ENCODE results near the gene FOXO1. TPM values are rescaled to one million over a fixed set of nuclear protein-coding genes. Genes with fewer than 3 reads are reported as not detected.

The FOXO1 gene
- total RNA-seq, 1 experiment from 2014 or later: 12.2 TPM

DNA sequence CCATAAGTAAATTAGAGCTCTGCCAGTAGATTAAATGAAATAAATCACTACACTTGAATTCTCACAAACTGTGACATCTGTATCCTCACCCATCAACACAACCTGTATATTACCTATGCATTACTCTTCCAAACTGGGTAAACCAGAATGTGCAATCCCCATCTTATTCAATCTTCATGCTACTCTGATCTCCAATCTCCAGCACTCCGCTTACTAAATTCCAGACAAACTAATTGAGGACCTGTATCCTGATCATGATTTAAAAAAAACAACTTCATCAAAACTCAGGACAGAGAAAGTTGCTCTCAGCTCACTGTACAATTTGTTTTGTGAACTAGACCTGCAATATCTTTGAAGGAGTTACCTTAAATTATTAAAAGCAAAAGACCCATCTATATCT lies 74.4 kb downstream of the FOXO1 start:
- Histone ChIP-seq H3K4me1 (ENCODE audit: control insufficient read depth in 1 of 2, insufficient read depth in 2 of 2, low read length in 2 of 2) (peaks cover 0 to 5% of the 10 kb centered on the region in 2 experiments; a peak in 1 of 4 replicates), H3K79me2 (ENCODE audit: insufficient read depth, low read length) (peaks cover 9% of the 10 kb centered on the region; the same call in 1 of the 2 replicates)
- CTCF ChIA-PET: no interaction called here

More for the DNA sequence above, 74.4 kb downstream of the FOXO1 start:
- H2AFZ ChIP-seq (ENCODE audit: low read depth, low read length, poor library complexity, severe bottlenecking): no peak overlapping the region
- RAD21 ChIA-PET (ENCODE audit: low non-redundant PET in 1 of 2, low total read pairs in 2 of 2, uncharacterized antibody in 2 of 2, unreplicated experiment in 2 of 2): no interaction called here
- no peaks in the 10 kb centered on the region for H3K27me3 ChIP-seq (ENCODE audit: insufficient read depth, low read length)
- TF ChIP-seq EZH2phosphoT487 (IDR thresholded peaks at IDR 0.05; ENCODE audit: borderline replicate concordance) (no peak), TCF7L2 (IDR thresholded peaks at IDR 0.05; ENCODE audit: borderline replicate concordance, extremely low read depth, insufficient read depth, insufficient read length) (no peak), FOSL1 (IDR thresholded peaks at IDR 0.05; ENCODE audit: low read depth) (no peak), POLR2AphosphoS5 (IDR thresholded peaks at IDR 0.05; ENCODE audit: low read depth, low read length) (no peak), SIN3A (IDR thresholded peaks at IDR 0.05; ENCODE audit: low read depth) (no peak), ELF1 (IDR thresholded peaks at IDR 0.05; ENCODE audit: borderline replicate concordance, low read depth) (no peak), ZNF274 (IDR thresholded peaks at IDR 0.05; ENCODE audit: low read depth, low read length) (no peak), EZH2 (IDR thresholded peaks at IDR 0.05) (no peak), JUND (IDR thresholded peaks at IDR 0.05) (no peak), CBX3 (IDR thresholded peaks at IDR 0.05; ENCODE audit: low read depth) (no peak), CEBPB (IDR thresholded peaks at IDR 0.05; ENCODE audit: low read depth) (no peak), SP1 (IDR thresholded peaks at IDR 0.05; ENCODE audit: low read depth) (no peak)
- TF ChIP-seq, protein P1, sequence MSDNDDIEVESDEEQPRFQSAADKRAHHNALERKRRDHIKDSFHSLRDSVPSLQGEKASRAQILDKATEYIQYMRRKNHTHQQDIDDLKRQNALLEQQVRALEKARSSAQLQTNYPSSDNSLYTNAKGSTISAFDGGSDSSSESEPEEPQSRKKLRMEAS (IDR thresholded peaks at IDR 0.05): no peak
- TF ChIP-seq, protein P2, sequence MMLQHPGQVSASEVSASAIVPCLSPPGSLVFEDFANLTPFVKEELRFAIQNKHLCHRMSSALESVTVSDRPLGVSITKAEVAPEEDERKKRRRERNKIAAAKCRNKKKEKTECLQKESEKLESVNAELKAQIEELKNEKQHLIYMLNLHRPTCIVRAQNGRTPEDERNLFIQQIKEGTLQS (IDR thresholded peaks at IDR 0.05): no peak
- TF ChIP-seq, protein P3, sequence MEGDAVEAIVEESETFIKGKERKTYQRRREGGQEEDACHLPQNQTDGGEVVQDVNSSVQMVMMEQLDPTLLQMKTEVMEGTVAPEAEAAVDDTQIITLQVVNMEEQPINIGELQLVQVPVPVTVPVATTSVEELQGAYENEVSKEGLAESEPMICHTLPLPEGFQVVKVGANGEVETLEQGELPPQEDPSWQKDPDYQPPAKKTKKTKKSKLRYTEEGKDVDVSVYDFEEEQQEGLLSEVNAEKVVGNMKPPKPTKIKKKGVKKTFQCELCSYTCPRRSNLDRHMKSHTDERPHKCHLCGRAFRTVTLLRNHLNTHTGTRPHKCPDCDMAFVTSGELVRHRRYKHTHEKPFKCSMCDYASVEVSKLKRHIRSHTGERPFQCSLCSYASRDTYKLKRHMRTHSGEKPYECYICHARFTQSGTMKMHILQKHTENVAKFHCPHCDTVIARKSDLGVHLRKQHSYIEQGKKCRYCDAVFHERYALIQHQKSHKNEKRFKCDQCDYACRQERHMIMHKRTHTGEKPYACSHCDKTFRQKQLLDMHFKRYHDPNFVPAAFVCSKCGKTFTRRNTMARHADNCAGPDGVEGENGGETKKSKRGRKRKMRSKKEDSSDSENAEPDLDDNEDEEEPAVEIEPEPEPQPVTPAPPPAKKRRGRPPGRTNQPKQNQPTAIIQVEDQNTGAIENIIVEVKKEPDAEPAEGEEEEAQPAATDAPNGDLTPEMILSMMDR (IDR thresholded peaks at IDR 0.05 in 2 of 3, conservative IDR thresholded peaks at IDR 0.05 in 1 of 3; ENCODE audit: borderline replicate concordance in 1 of 3, insufficient read depth in 1 of 3, low read depth in 2 of 3, low read length in 2 of 3): no peak
- TF ChIP-seq, protein P4, sequence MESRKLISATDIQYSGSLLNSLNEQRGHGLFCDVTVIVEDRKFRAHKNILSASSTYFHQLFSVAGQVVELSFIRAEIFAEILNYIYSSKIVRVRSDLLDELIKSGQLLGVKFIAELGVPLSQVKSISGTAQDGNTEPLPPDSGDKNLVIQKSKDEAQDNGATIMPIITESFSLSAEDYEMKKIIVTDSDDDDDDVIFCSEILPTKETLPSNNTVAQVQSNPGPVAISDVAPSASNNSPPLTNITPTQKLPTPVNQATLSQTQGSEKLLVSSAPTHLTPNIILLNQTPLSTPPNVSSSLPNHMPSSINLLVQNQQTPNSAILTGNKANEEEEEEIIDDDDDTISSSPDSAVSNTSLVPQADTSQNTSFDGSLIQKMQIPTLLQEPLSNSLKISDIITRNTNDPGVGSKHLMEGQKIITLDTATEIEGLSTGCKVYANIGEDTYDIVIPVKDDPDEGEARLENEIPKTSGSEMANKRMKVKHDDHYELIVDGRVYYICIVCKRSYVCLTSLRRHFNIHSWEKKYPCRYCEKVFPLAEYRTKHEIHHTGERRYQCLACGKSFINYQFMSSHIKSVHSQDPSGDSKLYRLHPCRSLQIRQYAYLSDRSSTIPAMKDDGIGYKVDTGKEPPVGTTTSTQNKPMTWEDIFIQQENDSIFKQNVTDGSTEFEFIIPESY (IDR thresholded peaks at IDR 0.05; ENCODE audit: extremely low read depth, insufficient replicate concordance, low read length): no peak
- TF ChIP-seq, protein P5, sequence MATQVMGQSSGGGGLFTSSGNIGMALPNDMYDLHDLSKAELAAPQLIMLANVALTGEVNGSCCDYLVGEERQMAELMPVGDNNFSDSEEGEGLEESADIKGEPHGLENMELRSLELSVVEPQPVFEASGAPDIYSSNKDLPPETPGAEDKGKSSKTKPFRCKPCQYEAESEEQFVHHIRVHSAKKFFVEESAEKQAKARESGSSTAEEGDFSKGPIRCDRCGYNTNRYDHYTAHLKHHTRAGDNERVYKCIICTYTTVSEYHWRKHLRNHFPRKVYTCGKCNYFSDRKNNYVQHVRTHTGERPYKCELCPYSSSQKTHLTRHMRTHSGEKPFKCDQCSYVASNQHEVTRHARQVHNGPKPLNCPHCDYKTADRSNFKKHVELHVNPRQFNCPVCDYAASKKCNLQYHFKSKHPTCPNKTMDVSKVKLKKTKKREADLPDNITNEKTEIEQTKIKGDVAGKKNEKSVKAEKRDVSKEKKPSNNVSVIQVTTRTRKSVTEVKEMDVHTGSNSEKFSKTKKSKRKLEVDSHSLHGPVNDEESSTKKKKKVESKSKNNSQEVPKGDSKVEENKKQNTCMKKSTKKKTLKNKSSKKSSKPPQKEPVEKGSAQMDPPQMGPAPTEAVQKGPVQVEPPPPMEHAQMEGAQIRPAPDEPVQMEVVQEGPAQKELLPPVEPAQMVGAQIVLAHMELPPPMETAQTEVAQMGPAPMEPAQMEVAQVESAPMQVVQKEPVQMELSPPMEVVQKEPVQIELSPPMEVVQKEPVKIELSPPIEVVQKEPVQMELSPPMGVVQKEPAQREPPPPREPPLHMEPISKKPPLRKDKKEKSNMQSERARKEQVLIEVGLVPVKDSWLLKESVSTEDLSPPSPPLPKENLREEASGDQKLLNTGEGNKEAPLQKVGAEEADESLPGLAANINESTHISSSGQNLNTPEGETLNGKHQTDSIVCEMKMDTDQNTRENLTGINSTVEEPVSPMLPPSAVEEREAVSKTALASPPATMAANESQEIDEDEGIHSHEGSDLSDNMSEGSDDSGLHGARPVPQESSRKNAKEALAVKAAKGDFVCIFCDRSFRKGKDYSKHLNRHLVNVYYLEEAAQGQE (IDR thresholded peaks at IDR 0.05; ENCODE audit: low read depth): no peak
- H3K9me2 ChIP-seq (ENCODE audit: insufficient read depth): no peaks in the 10 kb centered on the region
- no peak overlapping the region for H3K4me3 ChIP-seq (replicated peaks in 1 of 2; ENCODE audit: low read depth in 1 of 2, low read length in 2 of 2)
- intact Hi-C loops (cut with micrococcal nuclease): no loop called here
- no peak for ATAC-seq
- no peak for DNase-seq (ENCODE audit: low read depth, low spot score)
- H3K9me3 ChIP-seq (ENCODE audit: control insufficient read depth in 1 of 2, insufficient read depth in 1 of 2, low read depth in 1 of 2, low read length in 2 of 2): no peaks in the 10 kb centered on the region
- 0 out of 2 replicates have a peak, but pooled peaks cover 3% of the 10 kb centered on the region for H4K20me1 ChIP-seq (ENCODE audit: insufficient read depth)
- POLR2A ChIA-PET: no interaction called here
- no peak overlapping the region for H3K4me2 ChIP-seq (ENCODE audit: low read length)
- no peaks in the 10 kb centered on the region for H3K36me3 ChIP-seq (ENCODE audit: control insufficient read depth in 1 of 2, insufficient read depth in 2 of 2, low read length in 2 of 2)
- no peak overlapping the region for H3K27ac ChIP-seq (ENCODE audit: low read depth, low read length)
- H3K9ac ChIP-seq (ENCODE audit: low read length): no peak overlapping the region
- no TSS peak for BruUV-seq (replicated peaks)

Data from HCT116 (cell line).